HepG2 (cell line): ENCODE measurements around the gene PEA15. TPM values are rescaled to one million over a fixed set of nuclear protein-coding genes. Genes with fewer than 3 reads are reported as not detected.

Source experiments
- ATAC-seq: fragments of 200-7000 bp; cut with Tn5 transposase; 3 replicates; pipeline ENCODE4 v1.9.1; 2020; ENCODE audit warnings: mild to moderate bottlenecking, moderate library complexity
- BruUV-seq: library from RNA; stranded (reverse); fragments of 400-500 nt; replicated peaks from 2 replicates; lab custom pipeline; 2021; lab: Mats Ljungman, UMichigan
- CTCF ChIA-PET: fragments of 300-600 bp; formaldehyde crosslinking; extraction: SDS; loops from one replicate; lab custom pipeline; 2021; ENCODE audit warnings: low total read pairs, inconsistent platforms, low intra/inter-chr PET ratio; lab: Yijun Ruan, JAX
- POLR2A ChIA-PET: fragments of 350-600 bp; sonication (Branson Sonifier 250); formaldehyde crosslinking; loops from one replicate; lab custom pipeline; 2020; ENCODE audit warnings: antibody characterized with exemption, inconsistent platforms; lab: Yijun Ruan, JAX
- DNase-seq: peaks from one replicate; pipeline ENCODE4 v3.0.0-alpha.2; 2015; ENCODE audit warnings: low spot score
- FAIRE-seq: peaks from 3 replicates; lab custom pipeline; 2011; peaks lifted over from hg19 to GRCh38; lab: Jason Lieb, UNC
- H2AFZ ChIP-seq: one replicate; pipeline ENCODE4 v1.6.1; 2011; ENCODE audit warnings: low read length, inconsistent platforms
- H3K27ac ChIP-seq: fragments of 300-600 bp; 3 replicates; pipeline ENCODE4 v1.8.0; 2011; ENCODE audit warnings: mixed run types, mild to moderate bottlenecking, mixed read lengths, low read length, inconsistent platforms; ENCODE audit not compliant: insufficient read depth; ENCODE audit errors: extremely low read length
- H3K27me3 ChIP-seq, 2 experiments: fragments of 200-600 bp in 1 of 2; 2 replicates in 1 of 2; 3 replicates in 1 of 2; pipeline versions ENCODE4 v1.6.0 to v1.8.0; 2011; ENCODE audit warnings: low read length in 2 of 2, mild to moderate bottlenecking in 2 of 2, moderate library complexity in 2 of 2, inconsistent platforms in 1 of 2; ENCODE audit not compliant: insufficient read depth in 2 of 2, control insufficient read depth in 1 of 2
- H3K36me3 ChIP-seq, 2 experiments: fragments of 200-600 bp in 1 of 2; replicated peaks in 1 of 2; 2 replicates in 1 of 2; 3 replicates in 1 of 2; pipeline versions ENCODE4 v1.5.1 to v1.8.0; 2011; ENCODE audit warnings: low read length in 2 of 2, inconsistent platforms in 1 of 2; ENCODE audit not compliant: insufficient read depth in 2 of 2, control insufficient read depth in 1 of 2
- H3K4me1 ChIP-seq: 2 replicates; pipeline ENCODE4 v1.5.1; 2012; ENCODE audit warnings: low read length, inconsistent platforms; ENCODE audit not compliant: insufficient read depth
- H3K4me2 ChIP-seq: 2 replicates; pipeline ENCODE4 v1.6.0; 2011; ENCODE audit warnings: low read depth, low read length, inconsistent platforms
- H3K4me3 ChIP-seq, 3 experiments: fragments of 200-600 bp in 1 of 3; sonication (generic), shearing (Covaris generic) in 1 of 3; replicated peaks in 1 of 3; 2 replicates each; pipeline ENCODE4 v1.5.1; 2011 to 2016; ENCODE audit warnings: low read length in 3 of 3, inconsistent platforms in 2 of 3, low read depth in 2 of 3, mild to moderate bottlenecking in 2 of 3, control low read depth in 1 of 3, mixed read lengths in 1 of 3; ENCODE audit not compliant: insufficient read depth in 1 of 3
- H3K79me2 ChIP-seq: one replicate; pipeline ENCODE4 v1.6.1; 2011; ENCODE audit warnings: low read length, inconsistent platforms; ENCODE audit not compliant: insufficient read depth
- H3K9ac ChIP-seq: 2 replicates; pipeline ENCODE4 v1.6.0; 2011; ENCODE audit warnings: mild to moderate bottlenecking, low read depth, low read length, inconsistent platforms; ENCODE audit not compliant: insufficient read depth
- H3K9me3 ChIP-seq: 2 replicates; pipeline ENCODE4 v1.5.1; 2012; ENCODE audit warnings: mild to moderate bottlenecking, low read length
- H4K20me1 ChIP-seq: 2 replicates; pipeline ENCODE4 v1.6.0; 2011; ENCODE audit warnings: inconsistent platforms, mild to moderate bottlenecking, low read length, moderate library complexity; ENCODE audit not compliant: insufficient read depth
- AKAP8 ChIP-seq: sonication (generic); formaldehyde crosslinking; IDR thresholded peaks from 2 replicates; pipeline ENCODE4 v1.5.1; 2020; ENCODE audit warnings: mild to moderate bottlenecking, missing genetic modification reagents
- GFI1 ChIP-seq: sonication (generic); formaldehyde crosslinking; IDR thresholded peaks from 2 replicates; pipeline ENCODE4 v1.5.0; 2020; ENCODE audit warnings: missing genetic modification reagents, mild to moderate bottlenecking, borderline replicate concordance
- HMG20A ChIP-seq: IDR thresholded peaks from 2 replicates; pipeline ENCODE4 v1.6.1; 2016; ENCODE audit warnings: borderline replicate concordance
- IRF1 ChIP-seq: sonication (generic); formaldehyde crosslinking; IDR thresholded peaks from 2 replicates; pipeline ENCODE4 v1.4.0; 2020; ENCODE audit warnings: low read depth, mild to moderate bottlenecking, missing genetic modification reagents
- NFYC ChIP-seq: IDR thresholded peaks from 2 replicates; pipeline ENCODE4 v1.6.1; 2016; ENCODE audit warnings: missing genetic modification reagents, missing compliant biosample characterization
- POGZ ChIP-seq: sonication (generic); formaldehyde crosslinking; IDR thresholded peaks from 2 replicates; pipeline ENCODE4 v1.4.0; 2020; ENCODE audit warnings: mild to moderate bottlenecking, missing genetic modification reagents
- SATB2 ChIP-seq: sonication (generic); formaldehyde crosslinking; IDR thresholded peaks from 2 replicates; pipeline ENCODE4 v1.5.0; 2020; ENCODE audit warnings: missing genetic modification reagents
- SPEN ChIP-seq: sonication (generic); formaldehyde crosslinking; IDR thresholded peaks from 2 replicates; pipeline ENCODE4 v1.5.1; 2020; ENCODE audit warnings: low read depth, mild to moderate bottlenecking, missing genetic modification reagents
- TBX2 ChIP-seq: sonication (generic); formaldehyde crosslinking; IDR thresholded peaks from 2 replicates; pipeline ENCODE4 v1.5.0; 2020; ENCODE audit warnings: missing genetic modification reagents, mild to moderate bottlenecking, borderline replicate concordance
- TRAFD1 ChIP-seq: sonication (generic); formaldehyde crosslinking; IDR thresholded peaks from 2 replicates; pipeline ENCODE4 v1.5.1; 2020; ENCODE audit warnings: missing genetic modification reagents, mild to moderate bottlenecking, borderline replicate concordance
- ZBTB8A ChIP-seq: sonication (generic); formaldehyde crosslinking; IDR thresholded peaks from 2 replicates; pipeline ENCODE4 v1.4.0; 2020; ENCODE audit warnings: mild to moderate bottlenecking, low read depth, missing genetic modification reagents, borderline replicate concordance
- ZC3H4 ChIP-seq: sonication (generic); formaldehyde crosslinking; IDR thresholded peaks from 2 replicates; pipeline ENCODE4 v1.4.0; 2020; ENCODE audit warnings: missing genetic modification reagents, borderline replicate concordance
- ZNF547 ChIP-seq: sonication (generic); formaldehyde crosslinking; IDR thresholded peaks from 2 replicates; pipeline ENCODE4 v1.5.1; 2020; ENCODE audit warnings: mild to moderate bottlenecking, missing genetic modification reagents
- WGBS: methylation state at CpG from one replicate; pipeline ENCODE4 v1.1.6; 2017; ENCODE audit warnings: low lambda C conversion rate; 5-methylcytosine and 5-hydroxymethylcytosine counted together
- in situ Hi-C: cut with HindIII; loops from 2 replicates; pipeline ENCODE4 v1.10.0; 2017; ENCODE audit warnings: low pct_unique_long_range_greater_than_20kb; ENCODE audit not compliant: extremely low pct_ligation_motif_present
- intact Hi-C: fragments of 100-400 bp; cut with micrococcal nuclease; formaldehyde crosslinking; loops from one replicate; pipeline ENCODE4 v1.10.0; 2022; ENCODE audit not compliant: unreplicated experiment
- polyA plus RNA-seq, 8 experiments: library from polyadenylated mRNA; depleted of rRNA in 3 of 8; stranded (reverse) in 7 of 8; unstranded in 1 of 8; fragments of >200 nt; fragmentation: Illumina TruSeq in 4 of 8; extraction: Trizol in 4 of 8; gene quantifications; 2 replicates each; pipeline versions ENCODE4 v1.2.1 to v1.2.3, GENCODE V29; 2011 to 2016; ENCODE audit warnings: low read depth in 4 of 8, missing spikeins in 1 of 8, mixed read lengths in 1 of 8; ENCODE audit not compliant: insufficient read depth in 1 of 8
- total RNA-seq, 5 experiments: library from RNA; depleted of rRNA; stranded (reverse); fragments of >200 nt; fragmentation: Illumina TruSeq; extraction: Trizol; gene quantifications; 2 replicates each; pipeline ENCODE4 v1.2.3, GENCODE V29; 2016; ENCODE audit warnings: low read depth in 1 of 5

Gene PEA15
- total and polyA plus RNA-seq, 2 of the 13 experiments (the other 11 are each of a cell fraction or from before 2014, with no cell fraction given), result 12.1 to 35.2 TPM

GRCh38 chr1:160166166-160166868 is 38.9 kb upstream of the PEA15 start (continued):
- TF ChIP-seq HMG20A (no peak), ZBTB8A (CRISPR knock-in tag) (no peak), SATB2 (CRISPR knock-in tag) (no peak), GFI1 (no peak), ZC3H4 (no peak), AKAP8 (CRISPR knock-in tag) (no peak), SPEN (CRISPR knock-in tag) (no peak)

- Histone ChIP-seq H3K79me2 (no peaks in the 10 kb centered on the region), H3K27ac (no peak overlapping the region), H3K9ac (no peak overlapping the region)
- no peak for TF ChIP-seq NFYC (CRISPR knock-in tag)
- TF ChIP-seq TRAFD1 (CRISPR knock-in tag), result no peak
- TF ChIP-seq TBX2 (CRISPR knock-in tag), result no peak
- TF ChIP-seq IRF1 (CRISPR knock-in tag), result no peak
- TF ChIP-seq POGZ, result no peak
- TF ChIP-seq ZNF547 (CRISPR knock-in tag), result no peak
- TF ChIP-seq, all 625 proteins: peak for 0
- FAIRE-seq, result no peak
- Histone ChIP-seq H2AFZ (no peak overlapping the region), H4K20me1 (no peaks in the 10 kb centered on the region), H3K36me3 (no peaks in the 10 kb centered on the region), H3K9me3 (no peaks in the 10 kb centered on the region), H3K4me1 (peaks cover 33% of the 10 kb centered on the region), H3K4me3 (no peak overlapping the region), H3K27me3 (peaks cover 0 to 23% of the 10 kb centered on the region in 2 experiments; a peak in 3 of 5 replicates), H3K4me2 (no peak overlapping the region)
- intact Hi-C loops (no loop called here), in situ Hi-C loops (no loop called here)
- CTCF ChIA-PET, result no interaction called here
- ATAC-seq, result no peak
- WGBS, result 38% methylated on average over 3 of the region's 4 CpGs
- BruUV-seq, result no TSS peak
- no peak for DNase-seq
- POLR2A ChIA-PET, result no interaction called here
Observed at GRCh38 chr1:160167056-160167455, 38.1 kb upstream of the PEA15 start.
